ENCODE results near the gene MARVELD1. TPM values are rescaled to one million over a fixed set of nuclear protein-coding genes. Genes with fewer than 3 reads are reported as not detected.
A peak's percentile ranks its signal among the peaks of the same experiment; 100 is the strongest.
"Not testable (repeated sequence)": the region's sequence is repeated elsewhere in the genome, so short reads cannot be mapped to it uniquely, and the experiment has no call there.

Gene MARVELD1
- 1 to 10 TPM; 2.0 TPM for total RNA-seq

DNA sequence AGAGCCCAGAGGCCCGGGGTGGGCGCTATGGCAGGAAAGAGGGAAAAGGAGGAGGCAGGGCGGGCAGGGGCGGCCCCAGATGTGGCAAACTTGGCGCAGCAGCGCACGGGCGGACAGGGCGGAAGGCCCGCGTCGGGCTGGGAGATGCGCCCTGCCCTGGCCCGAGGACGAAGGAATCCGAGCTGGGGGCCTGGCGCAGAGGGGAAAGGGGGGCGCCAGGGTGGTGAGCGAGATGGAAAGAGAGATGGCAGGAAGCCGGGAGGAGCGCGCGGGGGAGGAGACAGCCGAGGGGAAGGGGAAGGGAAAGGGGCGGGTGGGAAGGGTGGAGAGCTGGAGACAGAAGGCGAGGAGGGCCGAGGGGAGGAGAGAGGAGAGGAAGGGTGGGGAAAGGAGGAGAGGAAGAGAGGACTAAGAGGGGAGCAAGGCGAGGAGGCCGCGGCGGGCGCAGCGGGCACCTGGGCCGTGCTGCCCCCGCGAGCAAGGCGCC, at the start of gene MARVELD1:
Gene MARVELD1 (plus strand): TSS at position 392 of the 487 bp plus-strand sequence. CDS start 147 bp downstream, outside the sequence.
- Mint-ChIP-seq H3K4me3 (peak within 1 kb of the TSS; percentile 83), H3K36me3 (ENCODE audit: low read depth) (no peaks in the 10 kb centered on the region), H3K4me1 (no peaks in the 10 kb centered on the region), H3K27ac (peak within 1 kb of the TSS; percentile 83), H3K27me3 (peaks cover 10% of the 10 kb centered on the region), H3K9me3 (no peaks in the 10 kb centered on the region)
- no peak for ATAC-seq (replicated peaks)

DNA sequence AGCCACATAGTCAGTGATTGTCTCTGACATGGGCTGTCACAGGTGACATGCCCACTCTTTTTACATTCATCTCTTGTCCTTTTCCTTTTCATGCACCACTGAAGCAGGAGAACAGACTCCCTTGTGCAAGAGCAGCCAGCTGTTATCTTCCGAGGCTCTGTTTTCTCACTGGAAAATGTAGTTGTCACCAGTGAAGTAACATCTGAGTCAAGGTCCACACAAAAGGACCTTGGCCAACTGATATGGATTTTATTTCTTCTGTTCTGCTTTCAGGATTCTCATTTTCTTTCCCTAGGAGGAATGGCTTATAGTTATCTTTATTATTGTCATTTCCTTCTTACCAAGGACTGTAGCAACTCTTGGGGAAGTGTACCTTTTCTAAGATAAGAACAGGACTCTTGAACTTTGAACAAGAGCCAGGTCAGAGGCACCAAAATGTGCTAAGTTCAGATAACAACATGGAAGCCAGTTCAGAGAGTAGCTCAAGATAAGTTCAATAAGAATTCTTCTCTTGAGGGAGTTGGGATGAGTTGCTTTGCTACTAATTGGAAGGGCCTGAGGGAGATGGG, 49.2 kb upstream of the MARVELD1 start:
- Mint-ChIP-seq H3K27ac (no peak overlapping the region), H3K36me3 (ENCODE audit: low read depth) (peaks cover 80% of the 10 kb centered on the region)

DNA sequence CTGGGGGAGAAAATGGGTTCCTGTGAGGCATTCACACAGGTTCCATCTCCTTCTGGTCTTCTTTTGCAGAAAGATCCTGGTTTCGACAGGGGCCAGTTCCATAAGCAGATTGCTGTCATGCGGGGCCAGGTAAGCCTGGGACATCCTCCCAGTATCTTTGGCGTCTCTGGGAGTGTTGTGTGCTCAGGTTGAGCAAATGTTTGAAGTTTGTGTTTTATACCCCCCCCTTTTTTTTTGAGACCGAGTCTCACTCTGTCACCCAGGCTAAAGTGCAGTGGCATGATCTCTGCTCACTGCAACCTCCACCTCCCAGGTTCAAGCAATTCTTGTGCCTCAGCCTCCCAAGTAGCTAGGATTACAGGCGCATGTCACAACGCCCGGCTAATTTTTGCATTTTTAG, 46.5 kb upstream of the MARVELD1 start:
- H3K4me1 Mint-ChIP-seq = no peaks in the 10 kb centered on the region
- H3K36me3 Mint-ChIP-seq (ENCODE audit: low read depth) = peaks cover 73% of the 10 kb centered on the region
- no peaks in the 10 kb centered on the region for H3K9me3 Mint-ChIP-seq
- H3K4me3 Mint-ChIP-seq = no peak overlapping the region
- H3K27ac Mint-ChIP-seq = no peak overlapping the region
- no peaks in the 10 kb centered on the region for H3K27me3 Mint-ChIP-seq
- ATAC-seq (replicated peaks) = no peak

More for the DNA sequence above, 49.2 kb upstream of the MARVELD1 start:
- Mint-ChIP-seq H3K4me3 (no peak overlapping the region), H3K9me3 (no peaks in the 10 kb centered on the region), H3K4me1 (no peaks in the 10 kb centered on the region), H3K27me3 (no peaks in the 10 kb centered on the region)
- ATAC-seq (replicated peaks) = no peak

DNA sequence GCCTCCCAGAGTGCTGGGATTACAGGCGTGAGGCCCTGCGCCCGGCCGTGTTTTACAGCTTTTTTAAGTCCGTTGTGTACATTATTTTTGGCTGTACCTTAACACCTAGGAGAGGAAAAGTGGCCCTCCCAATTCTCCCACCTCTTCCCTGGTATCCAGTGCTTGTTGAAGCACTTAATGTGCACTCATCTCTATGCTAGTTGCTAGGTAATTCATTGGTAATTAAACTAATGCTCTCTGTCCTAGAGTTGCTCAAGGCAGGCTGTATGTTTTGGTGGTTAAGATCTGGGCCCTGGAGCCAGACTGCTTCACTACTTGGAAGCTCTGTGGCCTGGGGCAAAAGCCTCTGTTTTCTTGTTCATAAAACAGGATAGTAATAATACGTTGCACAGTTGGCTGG, 46.1 kb upstream of the MARVELD1 start:
- H3K4me1 Mint-ChIP-seq = no peaks in the 10 kb centered on the region
- no peak overlapping the region for H3K27ac Mint-ChIP-seq

DNA sequence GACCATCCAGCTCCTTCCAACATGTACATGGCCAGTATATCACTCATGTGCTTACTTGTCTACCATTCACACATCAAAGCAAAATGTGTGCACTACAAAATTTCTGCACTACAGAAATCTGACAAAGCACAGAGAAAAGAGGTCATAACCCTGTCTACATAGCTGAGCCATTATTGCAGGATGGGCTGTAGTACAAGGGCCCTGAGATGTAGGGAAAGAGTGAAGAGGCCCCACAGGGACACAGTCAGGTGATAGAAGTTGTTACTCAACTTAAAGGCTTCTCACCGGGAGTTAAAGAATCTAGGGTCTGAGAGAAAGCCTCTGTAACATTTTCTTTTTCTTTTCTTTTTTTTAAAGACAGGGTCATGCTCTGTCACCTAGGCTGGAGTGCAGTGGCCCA, 44.0 kb upstream of the MARVELD1 start:
- Mint-ChIP-seq H3K4me3 (no peak overlapping the region), H3K36me3 (ENCODE audit: low read depth) (peaks cover 66% of the 10 kb centered on the region), H3K9me3 (no peaks in the 10 kb centered on the region), H3K27ac (no peak overlapping the region), H3K4me1 (no peaks in the 10 kb centered on the region), H3K27me3 (no peaks in the 10 kb centered on the region)
- no peak for ATAC-seq (replicated peaks)

More for the DNA sequence above, 46.1 kb upstream of the MARVELD1 start:
- H3K4me3 Mint-ChIP-seq = no peak overlapping the region
- H3K36me3 Mint-ChIP-seq (ENCODE audit: low read depth) = peaks cover 68% of the 10 kb centered on the region
- no peaks in the 10 kb centered on the region for H3K27me3 Mint-ChIP-seq
- H3K9me3 Mint-ChIP-seq = no peaks in the 10 kb centered on the region
- no peak for ATAC-seq (replicated peaks)

DNA sequence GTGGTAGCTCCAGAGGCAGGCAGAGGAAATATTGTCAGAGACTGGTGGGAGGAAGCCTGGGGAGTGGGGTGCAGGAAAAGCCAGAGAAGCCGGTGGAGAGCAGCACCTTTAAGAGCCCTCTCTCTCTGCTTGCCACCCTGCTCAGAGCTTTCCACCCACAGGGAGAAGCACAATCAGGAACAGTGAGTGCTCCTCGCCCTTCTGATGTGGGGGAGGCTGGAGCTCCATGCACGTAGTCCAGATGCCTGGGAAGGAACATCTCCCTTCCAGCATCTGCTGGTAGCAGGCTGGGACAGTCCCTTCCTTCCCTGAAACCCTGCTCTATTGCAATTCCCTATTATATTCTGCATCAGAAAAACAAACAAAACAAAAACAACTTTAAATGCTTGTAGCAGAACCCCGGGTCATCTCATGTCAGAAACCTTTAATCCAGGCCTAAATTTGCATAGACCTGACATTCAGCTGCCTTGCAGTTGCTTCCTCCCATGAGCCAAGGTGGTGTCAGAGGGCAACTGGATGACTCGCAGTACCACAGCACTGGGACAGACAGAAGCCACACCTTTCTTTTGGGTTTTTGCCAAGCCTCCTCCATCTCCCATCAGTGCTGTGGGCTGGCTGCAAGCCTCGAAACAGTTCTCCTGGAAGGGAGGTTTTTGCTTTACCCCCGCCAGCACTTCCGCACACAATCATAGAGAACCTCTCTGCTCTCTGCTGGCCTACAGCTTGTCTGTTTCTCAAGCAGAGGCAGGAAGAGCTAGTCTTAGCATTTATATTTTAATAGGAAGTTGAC, 39.6 kb upstream of the MARVELD1 start:
- H3K9me3 Mint-ChIP-seq = no peaks in the 10 kb centered on the region
- no peak overlapping the region for H3K4me3 Mint-ChIP-seq
- ATAC-seq (replicated peaks) = peak; percentile 64
- no peak overlapping the region for H3K27ac Mint-ChIP-seq
- peaks cover 43% of the 10 kb centered on the region for H3K36me3 Mint-ChIP-seq (ENCODE audit: low read depth)
- H3K4me1 Mint-ChIP-seq = no peaks in the 10 kb centered on the region
- H3K27me3 Mint-ChIP-seq = no peaks in the 10 kb centered on the region

DNA sequence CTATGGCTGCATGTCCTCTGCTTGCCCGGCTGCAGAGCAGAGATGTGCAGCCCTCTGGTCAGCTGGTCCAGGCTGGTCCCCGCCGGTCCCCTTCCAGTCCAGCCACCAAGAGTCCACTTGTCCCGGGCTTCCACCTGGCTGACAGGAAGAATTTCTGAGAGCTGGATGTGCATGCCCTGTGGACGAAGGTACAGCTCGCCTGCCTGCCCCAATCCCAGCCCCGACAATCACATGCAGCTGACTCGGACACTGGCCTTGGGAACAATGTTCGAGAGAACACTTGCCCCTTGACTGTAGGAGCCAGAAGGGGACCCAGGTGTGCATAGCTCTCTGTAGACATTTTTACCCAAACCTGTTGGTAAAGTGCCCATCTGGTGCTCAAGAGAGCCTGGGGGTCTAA, 38.3 kb upstream of the MARVELD1 start:
- Mint-ChIP-seq H3K27me3 (no peaks in the 10 kb centered on the region), H3K9me3 (no peaks in the 10 kb centered on the region), H3K27ac (no peak overlapping the region), H3K4me3 (no peak overlapping the region), H3K36me3 (ENCODE audit: low read depth) (peaks cover 41% of the 10 kb centered on the region), H3K4me1 (no peaks in the 10 kb centered on the region)
- no peak for ATAC-seq (replicated peaks)

DNA sequence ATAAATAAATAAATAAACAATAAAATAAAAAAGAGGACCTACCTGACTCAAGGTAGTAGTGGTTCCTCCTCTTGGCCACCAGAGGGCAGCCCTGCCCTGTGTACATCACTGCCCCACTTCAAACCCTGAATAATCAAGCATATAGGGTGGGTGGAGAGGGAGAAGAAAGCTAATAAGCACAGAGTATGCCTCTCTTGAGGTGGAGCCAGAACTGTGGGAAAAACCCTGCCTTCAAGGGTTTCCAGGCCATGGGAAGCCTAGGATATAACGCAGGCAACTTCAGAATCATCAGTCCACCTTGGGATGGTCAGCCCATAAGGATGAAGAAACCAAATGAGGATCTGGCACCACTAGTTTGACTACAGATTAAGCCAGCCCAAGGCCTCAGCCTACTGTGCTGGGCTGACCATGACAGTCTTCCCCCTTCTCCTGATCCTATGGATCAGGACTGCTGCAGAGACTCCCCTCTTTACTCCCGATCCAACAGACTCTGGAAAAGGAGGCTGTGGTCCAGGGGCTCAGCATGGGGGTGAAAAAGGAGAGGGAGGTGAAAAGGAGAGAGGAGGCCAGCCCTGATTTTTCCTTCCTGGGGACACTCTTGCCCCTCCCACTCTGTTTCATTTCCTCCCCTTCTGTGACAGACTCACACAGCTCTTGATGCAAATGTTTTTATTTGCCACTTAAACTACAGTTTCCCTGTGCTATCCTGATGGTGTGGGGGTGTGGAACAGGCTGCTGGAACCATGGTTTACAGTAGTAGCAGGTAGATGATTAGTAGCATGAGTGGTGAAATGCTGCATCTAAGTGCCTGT, 36.6 kb upstream of the MARVELD1 start:
- Mint-ChIP-seq H3K4me1 (no peaks in the 10 kb centered on the region), H3K36me3 (ENCODE audit: low read depth) (peaks cover 31% of the 10 kb centered on the region), H3K4me3 (no peak overlapping the region), H3K27ac (peak overlapping the region; percentile 36), H3K9me3 (no peaks in the 10 kb centered on the region), H3K27me3 (no peaks in the 10 kb centered on the region)
- ATAC-seq (replicated peaks) = peak; percentile 74

DNA sequence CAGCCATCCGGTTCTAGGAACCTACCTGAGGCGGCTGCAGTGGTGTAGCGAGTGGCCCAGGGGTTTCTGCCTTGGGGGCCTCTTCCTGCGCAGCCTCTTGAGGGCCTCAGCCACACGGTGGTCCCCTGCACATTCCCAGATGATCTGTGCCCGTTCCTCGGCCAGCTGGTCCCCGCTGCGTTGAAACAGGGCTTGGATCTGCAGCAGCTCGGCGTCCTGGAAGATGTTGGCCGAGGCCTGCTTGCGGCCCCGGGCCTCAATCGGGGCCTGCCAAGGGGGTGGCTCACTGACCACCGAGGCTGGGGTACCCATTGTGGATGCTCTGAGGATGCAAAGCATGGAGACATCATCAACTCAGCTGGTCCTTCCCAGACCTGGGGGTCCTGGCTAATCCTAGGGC, 33.9 kb upstream of the MARVELD1 start:
- no peak for ATAC-seq (replicated peaks)

DNA sequence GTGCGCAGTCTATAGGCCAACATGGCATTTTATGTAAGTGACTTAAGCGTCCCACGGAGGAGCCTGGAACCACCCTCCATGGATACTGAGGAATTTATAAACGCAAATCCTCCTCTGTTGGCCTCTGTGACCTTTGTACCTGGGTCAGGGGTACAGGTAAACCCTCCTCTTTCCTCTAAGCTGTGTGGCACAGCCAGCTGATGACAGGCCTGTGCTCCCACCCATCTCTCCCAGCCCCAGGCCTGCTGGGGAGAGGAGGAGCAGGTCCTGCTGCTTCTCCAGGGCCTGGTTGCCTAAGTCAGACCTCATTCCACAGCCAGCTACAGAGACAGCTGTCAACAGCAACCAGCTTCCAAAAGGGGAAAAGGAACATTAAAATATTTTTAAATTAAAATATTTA, 31.5 kb upstream of the MARVELD1 start:
- Mint-ChIP-seq H3K9me3 (no peaks in the 10 kb centered on the region), H3K4me1 (no peaks in the 10 kb centered on the region), H3K27me3 (no peaks in the 10 kb centered on the region), H3K36me3 (ENCODE audit: low read depth) (no peaks in the 10 kb centered on the region), H3K4me3 (no peak overlapping the region), H3K27ac (no peak overlapping the region)
- no peak for ATAC-seq (replicated peaks)

More for the DNA sequence above, 33.9 kb upstream of the MARVELD1 start:
- H3K36me3 Mint-ChIP-seq (ENCODE audit: low read depth) = peaks cover 13% of the 10 kb centered on the region
- no peaks in the 10 kb centered on the region for H3K4me1 Mint-ChIP-seq
- H3K27ac Mint-ChIP-seq = no peak overlapping the region
- no peak overlapping the region for H3K4me3 Mint-ChIP-seq
- H3K9me3 Mint-ChIP-seq = no peaks in the 10 kb centered on the region
- no peaks in the 10 kb centered on the region for H3K27me3 Mint-ChIP-seq

DNA sequence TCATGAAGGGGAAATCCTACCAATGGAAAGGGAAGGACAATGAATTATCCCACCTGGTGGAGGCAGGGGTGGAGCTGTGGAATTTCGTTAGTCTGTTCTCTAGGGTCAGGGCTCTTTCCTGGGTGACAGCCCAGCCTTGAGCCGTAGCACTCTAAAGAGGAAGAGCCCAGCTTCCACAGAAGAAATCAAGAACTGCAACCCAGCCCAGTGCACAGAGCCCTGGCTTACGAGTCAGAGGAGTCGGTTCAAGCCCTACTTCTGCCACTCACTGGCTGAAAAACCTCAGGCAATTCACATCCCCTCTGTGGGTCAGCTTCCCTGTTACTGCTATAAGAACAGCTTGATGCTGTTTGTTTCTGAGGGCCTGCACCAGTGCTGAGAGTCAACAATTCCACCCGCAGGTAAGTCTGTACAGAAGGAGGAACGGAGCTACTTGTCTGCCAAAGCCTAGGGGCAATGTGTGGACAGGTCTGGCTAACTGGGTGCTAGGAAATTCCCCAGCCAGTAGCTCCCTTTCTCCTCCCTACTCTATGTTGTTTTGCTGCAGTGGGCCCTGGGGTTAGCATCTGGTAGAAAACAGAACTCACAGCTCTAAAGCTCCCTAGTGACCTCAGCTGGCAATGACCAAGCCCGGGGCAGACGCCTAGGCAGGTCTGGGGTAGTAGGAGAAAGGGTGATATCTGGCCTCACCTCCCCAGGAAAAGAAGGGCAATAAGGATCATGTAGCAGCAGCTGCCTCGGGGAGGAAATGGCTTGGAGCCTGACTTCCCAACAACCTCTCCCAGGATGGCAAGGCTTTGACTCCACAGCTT, 29.8 kb upstream of the MARVELD1 start:
- Mint-ChIP-seq H3K4me3 (no peak overlapping the region), H3K36me3 (ENCODE audit: low read depth) (no peaks in the 10 kb centered on the region), H3K4me1 (peaks cover 6% of the 10 kb centered on the region), H3K9me3 (no peaks in the 10 kb centered on the region), H3K27ac (no peak overlapping the region), H3K27me3 (no peaks in the 10 kb centered on the region)
- ATAC-seq (replicated peaks) = no peak

DNA sequence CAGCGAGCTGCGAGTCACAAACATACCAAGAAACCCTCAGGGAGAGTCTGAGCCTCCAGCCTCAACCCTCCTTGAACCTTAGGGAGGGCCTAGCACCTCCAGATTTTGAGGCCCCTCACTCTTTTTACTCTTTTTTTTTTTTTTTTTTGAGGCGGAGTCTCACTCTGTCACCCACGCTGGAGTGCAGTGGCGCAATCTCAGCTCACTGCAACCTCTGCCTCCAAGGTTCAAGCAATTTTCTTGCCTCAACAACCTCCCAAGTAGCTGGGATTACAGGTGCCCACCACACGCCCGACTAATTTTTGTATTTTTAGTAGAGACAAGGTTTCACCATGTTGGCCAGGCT, 29.2 kb upstream of the MARVELD1 start:
- H3K27me3 Mint-ChIP-seq; H3K27ac Mint-ChIP-seq; H3K4me3 Mint-ChIP-seq; ATAC-seq (replicated peaks); H3K9me3 Mint-ChIP-seq; H3K4me1 Mint-ChIP-seq; H3K36me3 Mint-ChIP-seq (ENCODE audit: low read depth): not testable (repeated sequence)

DNA sequence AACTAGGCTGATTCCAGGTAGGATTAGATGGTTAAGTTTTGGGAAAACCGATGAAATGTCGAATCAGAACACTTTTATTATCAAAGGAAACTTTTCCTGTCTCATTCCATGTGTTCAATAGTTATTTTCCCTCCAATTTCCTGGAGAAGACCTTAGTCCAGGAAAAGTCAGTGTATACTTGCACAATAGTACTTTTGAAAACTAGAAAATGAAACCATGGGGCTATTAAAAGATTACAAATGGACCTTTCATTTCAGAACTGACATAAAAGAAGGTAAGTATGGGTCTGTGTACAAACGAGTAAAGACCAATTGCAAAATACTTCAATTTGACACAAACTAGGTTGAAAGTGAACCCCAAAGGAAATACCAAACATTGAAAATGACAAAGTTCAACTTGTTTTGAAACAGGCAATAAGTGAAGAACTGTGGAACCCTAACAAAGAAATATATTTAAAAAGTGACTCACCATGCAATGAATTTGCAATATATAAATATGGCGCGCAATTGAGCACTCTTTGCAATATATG, 28.6 kb upstream of the MARVELD1 start:
- ATAC-seq (replicated peaks) = no peak
- Mint-ChIP-seq H3K27me3 (no peaks in the 10 kb centered on the region), H3K36me3 (ENCODE audit: low read depth) (no peaks in the 10 kb centered on the region), H3K4me3 (no peak overlapping the region), H3K27ac (no peak overlapping the region), H3K4me1 (peaks cover 6% of the 10 kb centered on the region), H3K9me3 (no peaks in the 10 kb centered on the region)

DNA sequence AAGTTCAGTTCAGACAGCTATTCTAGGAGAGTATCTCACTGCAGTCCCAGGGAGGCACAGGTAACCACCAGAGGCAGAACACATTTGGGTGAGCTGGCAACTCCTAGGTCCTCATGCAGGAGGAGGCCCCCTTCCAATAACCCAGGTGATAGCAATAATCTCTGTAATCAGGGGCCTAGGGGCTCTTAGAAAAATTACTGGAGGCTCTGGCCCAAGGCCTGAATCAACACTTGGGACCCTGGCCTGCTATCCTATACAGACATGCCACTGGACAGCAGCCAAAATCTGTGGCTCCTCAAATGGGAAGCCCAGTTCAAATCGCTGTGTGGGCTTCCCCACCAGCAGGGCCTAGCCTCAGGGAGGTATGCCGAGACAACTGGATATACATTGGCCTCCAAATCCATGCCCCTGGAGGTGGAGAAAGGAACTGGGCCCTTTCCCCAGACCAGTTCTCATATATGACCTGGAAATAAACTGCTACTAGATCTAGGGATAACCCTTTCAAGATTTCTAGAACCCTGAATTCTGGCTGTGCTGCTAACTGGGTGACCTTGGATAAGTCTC, 28.1 kb upstream of the MARVELD1 start:
- Mint-ChIP-seq H3K27ac (no peak overlapping the region), H3K27me3 (no peaks in the 10 kb centered on the region), H3K4me1 (peaks cover 6% of the 10 kb centered on the region), H3K4me3 (no peak overlapping the region), H3K9me3 (no peaks in the 10 kb centered on the region), H3K36me3 (ENCODE audit: low read depth) (no peaks in the 10 kb centered on the region)
- ATAC-seq (replicated peaks) = no peak

Data from activated T-helper 17 cell treated with anti-CD3 and anti-CD28 coated beads, Interleukin-2, amount 50 U/mL, for 72 hours (primary cell).